SK-N-SH treated with all-trans-retinoic acid at 6 μM for 48 hours (cell line): ENCODE measurements around the gene CSF2RB.

Source experiments
- ATAC-seq: fragments of 200-7000 bp; cut with Tn5 transposase; 3 replicates; pipeline ENCODE4 v1.9.1; 2020; ENCODE audit warnings: mild to moderate bottlenecking, moderate library complexity
- ARNTL ChIP-seq: fragments of 450-650 bp; formaldehyde crosslinking; IDR thresholded peaks from 2 replicates; pipeline ENCODE4 v1.5.0; 2020; ENCODE audit warnings: low read depth, mild to moderate bottlenecking, moderate library complexity, borderline replicate concordance
- BACH2 ChIP-seq: fragments of 250-450 bp; sonication (Bioruptor Pico); IDR thresholded peaks from 2 replicates; pipeline ENCODE4 v1.9.0; 2021; ENCODE audit warnings: mild to moderate bottlenecking, borderline replicate concordance
- CSDC2 ChIP-seq: fragments of 250-450 bp; sonication (Bioruptor Pico); IDR thresholded peaks from 2 replicates; pipeline ENCODE4 v1.5.0; 2020; ENCODE audit warnings: mild to moderate bottlenecking, moderate library complexity
- ESRRG ChIP-seq: fragments of 250-450 bp; sonication (Bioruptor Pico); IDR thresholded peaks from 2 replicates; pipeline ENCODE4 v1.6.1; 2021; ENCODE audit warnings: mild to moderate bottlenecking
- GLIS3 ChIP-seq: fragments of 250-450 bp; sonication (Bioruptor Pico); IDR thresholded peaks from 2 replicates; pipeline ENCODE4 v1.5.0; 2020; ENCODE audit warnings: mild to moderate bottlenecking, moderate library complexity
- ISL1 ChIP-seq: fragments of 250-450 bp; sonication (Bioruptor Pico); IDR thresholded peaks from 2 replicates; pipeline ENCODE4 v2.1.2; 2022; ENCODE audit warnings: mild to moderate bottlenecking, moderate library complexity
- OSR1 ChIP-seq: fragments of 250-450 bp; sonication (Bioruptor Pico); IDR thresholded peaks from 2 replicates; pipeline ENCODE4 v1.8.0; 2022; ENCODE audit warnings: moderate library complexity, mild to moderate bottlenecking, inconsistent platforms
- PATZ1 ChIP-seq: fragments of 250-450 bp; sonication (Bioruptor Pico); IDR thresholded peaks from 2 replicates; pipeline ENCODE4 v1.8.0; 2020; ENCODE audit warnings: mild to moderate bottlenecking, moderate library complexity, borderline replicate concordance
- POU6F1 ChIP-seq: fragments of 250-450 bp; sonication (Bioruptor Pico); IDR thresholded peaks from 2 replicates; pipeline ENCODE4 v1.8.0; 2021; ENCODE audit warnings: low read depth, mild to moderate bottlenecking, moderate library complexity, borderline replicate concordance
- PPARA ChIP-seq: fragments of 250-450 bp; sonication (Bioruptor Pico); IDR thresholded peaks from 2 replicates; pipeline ENCODE4 v1.5.0; 2020; ENCODE audit warnings: mild to moderate bottlenecking, borderline replicate concordance
- RARB ChIP-seq: fragments of 250-450 bp; sonication (Bioruptor Pico); IDR thresholded peaks from 2 replicates; pipeline ENCODE4 v1.8.0; 2021; ENCODE audit warnings: mild to moderate bottlenecking, moderate library complexity
- SNAI2 ChIP-seq: fragments of 250-450 bp; sonication (Bioruptor Pico); IDR thresholded peaks from 2 replicates; pipeline ENCODE4 v1.5.0; 2020; ENCODE audit warnings: mild to moderate bottlenecking, moderate library complexity
- TCF4 ChIP-seq: fragments of 250-450 bp; sonication (Bioruptor Pico); IDR thresholded peaks from 2 replicates; pipeline ENCODE4 v1.8.0; 2021; ENCODE audit warnings: mild to moderate bottlenecking, moderate library complexity, borderline replicate concordance
- TOX ChIP-seq: fragments of 250-450 bp; sonication (Bioruptor Pico); IDR thresholded peaks from 2 replicates; pipeline ENCODE4 v1.8.0; 2021; ENCODE audit warnings: mild to moderate bottlenecking, moderate library complexity, borderline replicate concordance
- ZC3H10 ChIP-seq: fragments of 250-450 bp; sonication (Bioruptor Pico); IDR thresholded peaks from 2 replicates; pipeline ENCODE4 v1.5.1; 2021; ENCODE audit warnings: mild to moderate bottlenecking, moderate library complexity
- ZFP3 ChIP-seq: fragments of 250-450 bp; sonication (Bioruptor Pico); IDR thresholded peaks from 2 replicates; pipeline ENCODE4 v1.5.0; 2020; ENCODE audit warnings: mild to moderate bottlenecking, moderate library complexity
- ZFP30 ChIP-seq: fragments of 450-650 bp; formaldehyde crosslinking; IDR thresholded peaks from 2 replicates; pipeline ENCODE4 v1.5.0; 2022; ENCODE audit warnings: mild to moderate bottlenecking, moderate library complexity
- ZNF565 ChIP-seq: fragments of 450-650 bp; formaldehyde crosslinking; conservative IDR thresholded peaks from 2 replicates; pipeline ENCODE4 v1.5.0; 2020; ENCODE audit warnings: low read depth, mild to moderate bottlenecking, moderate library complexity
- ZNF70 ChIP-seq: fragments of 450-650 bp; formaldehyde crosslinking; IDR thresholded peaks from 2 replicates; pipeline ENCODE4 v1.5.0; 2020; ENCODE audit warnings: mild to moderate bottlenecking, moderate library complexity
- ZNF8 ChIP-seq: fragments of 450-650 bp; formaldehyde crosslinking; IDR thresholded peaks from 2 replicates; pipeline ENCODE4 v1.5.0; 2020; ENCODE audit warnings: mild to moderate bottlenecking, moderate library complexity
- TF ChIP-seq, protein P1 (sequence below): fragments of 250-450 bp; sonication (Bioruptor Pico); IDR thresholded peaks from 2 replicates; pipeline ENCODE4 v1.5.0; 2020; ENCODE audit warnings: mild to moderate bottlenecking, moderate library complexity
- TF ChIP-seq, protein P2 (sequence below): fragments of 250-450 bp; sonication (Bioruptor Pico); IDR thresholded peaks from 2 replicates; pipeline ENCODE4 v1.5.1; 2020; ENCODE audit warnings: low read depth, mild to moderate bottlenecking, moderate library complexity
- TF ChIP-seq, protein P3 (sequence below): fragments of 250-450 bp; sonication (Bioruptor Pico); IDR thresholded peaks from 2 replicates; pipeline ENCODE4 v1.5.1; 2021; ENCODE audit warnings: mild to moderate bottlenecking, moderate library complexity

Gene CSF2RB

DNA sequence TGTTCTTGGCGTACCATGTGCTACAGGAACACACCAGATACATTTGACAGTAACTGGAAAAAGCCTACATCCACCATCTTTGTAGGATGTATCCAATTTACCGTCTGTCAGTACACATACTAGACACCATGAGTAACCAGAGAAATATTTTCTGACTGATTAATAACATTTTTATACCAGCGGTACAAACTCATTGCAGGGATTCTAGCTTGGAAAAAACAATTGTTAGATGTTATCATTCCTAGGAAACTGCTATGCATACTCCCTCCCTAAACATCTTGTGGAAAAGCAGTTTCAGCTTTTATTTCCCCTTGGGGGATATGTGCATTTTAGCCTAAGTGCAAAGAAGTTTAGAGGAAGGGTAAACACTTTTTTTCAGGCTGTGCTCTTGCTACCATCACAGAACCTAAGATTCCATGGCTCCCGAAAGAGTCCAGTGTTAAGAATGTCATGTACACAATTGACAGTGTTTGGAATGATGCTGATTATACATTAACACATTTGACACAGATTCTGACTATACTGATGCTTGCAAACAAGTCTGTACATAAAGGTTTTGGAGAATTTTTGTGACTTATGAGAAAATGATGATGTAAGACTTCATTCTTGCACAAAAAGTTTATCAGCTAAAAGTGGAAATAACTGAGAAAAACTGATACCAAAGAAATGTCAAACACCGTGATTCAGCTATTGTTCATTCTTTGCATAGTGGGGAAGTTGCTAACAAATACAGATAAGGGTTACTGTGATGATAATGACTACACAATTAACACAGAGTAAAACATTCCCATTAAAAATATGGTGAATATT lies 28.9 kb upstream of the CSF2RB start:
- no peak for ATAC-seq
- no peak for TF ChIP-seq TOX
- TF ChIP-seq GLIS3, result no peak
- TF ChIP-seq CSDC2 (CRISPR knock-in tag), result no peak
- no peak for TF ChIP-seq TCF4 (CRISPR knock-in tag)
- TF ChIP-seq PPARA, result no peak
- TF ChIP-seq RARB (CRISPR knock-in tag), result no peak
- no peak for TF ChIP-seq ZNF70
- no peak for TF ChIP-seq ARNTL
- no peak for TF ChIP-seq ZC3H10 (CRISPR knock-in tag)
- TF ChIP-seq, protein P1, sequence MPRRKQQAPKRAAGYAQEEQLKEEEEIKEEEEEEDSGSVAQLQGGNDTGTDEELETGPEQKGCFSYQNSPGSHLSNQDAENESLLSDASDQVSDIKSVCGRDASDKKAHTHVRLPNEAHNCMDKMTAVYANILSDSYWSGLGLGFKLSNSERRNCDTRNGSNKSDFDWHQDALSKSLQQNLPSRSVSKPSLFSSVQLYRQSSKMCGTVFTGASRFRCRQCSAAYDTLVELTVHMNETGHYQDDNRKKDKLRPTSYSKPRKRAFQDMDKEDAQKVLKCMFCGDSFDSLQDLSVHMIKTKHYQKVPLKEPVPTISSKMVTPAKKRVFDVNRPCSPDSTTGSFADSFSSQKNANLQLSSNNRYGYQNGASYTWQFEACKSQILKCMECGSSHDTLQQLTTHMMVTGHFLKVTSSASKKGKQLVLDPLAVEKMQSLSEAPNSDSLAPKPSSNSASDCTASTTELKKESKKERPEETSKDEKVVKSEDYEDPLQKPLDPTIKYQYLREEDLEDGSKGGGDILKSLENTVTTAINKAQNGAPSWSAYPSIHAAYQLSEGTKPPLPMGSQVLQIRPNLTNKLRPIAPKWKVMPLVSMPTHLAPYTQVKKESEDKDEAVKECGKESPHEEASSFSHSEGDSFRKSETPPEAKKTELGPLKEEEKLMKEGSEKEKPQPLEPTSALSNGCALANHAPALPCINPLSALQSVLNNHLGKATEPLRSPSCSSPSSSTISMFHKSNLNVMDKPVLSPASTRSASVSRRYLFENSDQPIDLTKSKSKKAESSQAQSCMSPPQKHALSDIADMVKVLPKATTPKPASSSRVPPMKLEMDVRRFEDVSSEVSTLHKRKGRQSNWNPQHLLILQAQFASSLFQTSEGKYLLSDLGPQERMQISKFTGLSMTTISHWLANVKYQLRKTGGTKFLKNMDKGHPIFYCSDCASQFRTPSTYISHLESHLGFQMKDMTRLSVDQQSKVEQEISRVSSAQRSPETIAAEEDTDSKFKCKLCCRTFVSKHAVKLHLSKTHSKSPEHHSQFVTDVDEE (CRISPR knock-in tag), result no peak
- no peak for TF ChIP-seq ZFP3 (CRISPR knock-in tag)
- no peak for TF ChIP-seq OSR1

DNA sequence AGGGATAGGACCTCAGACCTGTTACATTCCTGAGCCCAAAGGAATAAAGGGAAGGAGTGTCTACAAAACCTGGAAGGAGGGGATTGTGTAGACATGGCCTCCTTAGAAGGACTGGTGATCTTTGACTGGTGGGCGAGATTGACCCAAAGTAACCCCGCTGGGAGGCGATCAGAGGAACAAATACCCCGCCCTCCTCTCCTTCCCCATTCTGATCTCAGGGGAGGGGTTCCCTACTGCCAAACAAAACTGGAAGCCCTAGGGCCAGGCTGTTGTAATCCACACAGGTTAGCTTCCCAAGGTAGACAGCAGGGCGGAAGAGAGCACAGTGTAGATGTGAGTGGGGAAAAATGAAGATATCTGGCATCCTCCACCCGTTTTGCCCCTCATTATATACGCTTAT lies 28.0 kb upstream of the CSF2RB start:
- no peak for TF ChIP-seq POU6F1 (CRISPR knock-in tag)
- no peak for TF ChIP-seq PATZ1 (CRISPR knock-in tag)
- no peak for TF ChIP-seq ZFP3 (CRISPR knock-in tag)
- no peak for TF ChIP-seq SNAI2 (CRISPR knock-in tag)
- TF ChIP-seq ZFP30, result no peak
- no peak for TF ChIP-seq ZNF565 (CRISPR knock-in tag)
- TF ChIP-seq, protein P2, sequence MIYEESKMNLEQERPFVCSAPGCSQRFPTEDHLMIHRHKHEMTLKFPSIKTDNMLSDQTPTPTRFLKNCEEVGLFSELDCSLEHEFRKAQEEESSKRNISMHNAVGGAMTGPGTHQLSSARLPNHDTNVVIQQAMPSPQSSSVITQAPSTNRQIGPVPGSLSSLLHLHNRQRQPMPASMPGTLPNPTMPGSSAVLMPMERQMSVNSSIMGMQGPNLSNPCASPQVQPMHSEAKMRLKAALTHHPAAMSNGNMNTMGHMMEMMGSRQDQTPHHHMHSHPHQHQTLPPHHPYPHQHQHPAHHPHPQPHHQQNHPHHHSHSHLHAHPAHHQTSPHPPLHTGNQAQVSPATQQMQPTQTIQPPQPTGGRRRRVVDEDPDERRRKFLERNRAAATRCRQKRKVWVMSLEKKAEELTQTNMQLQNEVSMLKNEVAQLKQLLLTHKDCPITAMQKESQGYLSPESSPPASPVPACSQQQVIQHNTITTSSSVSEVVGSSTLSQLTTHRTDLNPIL (CRISPR knock-in tag), result no peak
- no peak for TF ChIP-seq ISL1
- no peak for TF ChIP-seq ZNF8 (CRISPR knock-in tag)
- TF ChIP-seq TCF4 (CRISPR knock-in tag), result no peak
- TF ChIP-seq BACH2, result no peak
- TF ChIP-seq TOX, result no peak
- TF ChIP-seq ESRRG, result no peak
- TF ChIP-seq, protein P3, sequence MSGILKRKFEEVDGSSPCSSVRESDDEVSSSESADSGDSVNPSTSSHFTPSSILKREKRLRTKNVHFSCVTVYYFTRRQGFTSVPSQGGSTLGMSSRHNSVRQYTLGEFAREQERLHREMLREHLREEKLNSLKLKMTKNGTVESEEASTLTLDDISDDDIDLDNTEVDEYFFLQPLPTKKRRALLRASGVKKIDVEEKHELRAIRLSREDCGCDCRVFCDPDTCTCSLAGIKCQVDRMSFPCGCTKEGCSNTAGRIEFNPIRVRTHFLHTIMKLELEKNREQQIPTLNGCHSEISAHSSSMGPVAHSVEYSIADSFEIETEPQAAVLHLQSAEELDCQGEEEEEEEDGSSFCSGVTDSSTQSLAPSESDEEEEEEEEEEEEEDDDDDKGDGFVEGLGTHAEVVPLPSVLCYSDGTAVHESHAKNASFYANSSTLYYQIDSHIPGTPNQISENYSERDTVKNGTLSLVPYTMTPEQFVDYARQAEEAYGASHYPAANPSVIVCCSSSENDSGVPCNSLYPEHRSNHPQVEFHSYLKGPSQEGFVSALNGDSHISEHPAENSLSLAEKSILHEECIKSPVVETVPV (CRISPR knock-in tag), result no peak
- TF ChIP-seq ZNF70, result no peak
- TF ChIP-seq, all 23 proteins: peak for 0
- ATAC-seq, result no peak

DNA sequence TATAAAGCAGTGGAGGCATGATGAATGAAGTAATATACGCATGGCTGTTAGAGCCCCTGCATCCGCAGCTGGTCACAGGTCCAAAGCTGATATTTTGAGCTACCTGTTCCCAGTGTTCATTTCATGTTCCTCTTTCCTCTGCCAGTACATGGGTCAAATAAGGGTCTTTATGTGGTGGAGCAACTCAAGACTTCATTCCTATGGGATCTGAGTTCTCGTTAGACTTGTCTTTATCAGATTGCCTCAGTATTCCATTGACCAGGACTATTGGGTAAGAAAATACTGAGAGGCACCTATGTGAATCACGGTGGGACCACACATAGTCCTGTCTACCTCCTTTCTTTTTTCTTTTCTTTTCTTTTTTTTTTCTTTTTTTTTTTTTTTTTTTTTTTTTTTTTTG lies 27.4 kb upstream of the CSF2RB start:
- ATAC-seq, result no peak
- TF ChIP-seq, protein P2 (CRISPR knock-in tag), result no peak
- TF ChIP-seq BACH2, result no peak
- TF ChIP-seq, protein P3 (CRISPR knock-in tag), result no peak
- no peak for TF ChIP-seq ZNF565 (CRISPR knock-in tag)
- TF ChIP-seq ARNTL, result no peak
- TF ChIP-seq GLIS3, result no peak
- TF ChIP-seq ZC3H10 (CRISPR knock-in tag), result no peak
- TF ChIP-seq CSDC2 (CRISPR knock-in tag), result no peak
- no peak for TF ChIP-seq TCF4 (CRISPR knock-in tag)
- no peak for TF ChIP-seq TOX
- no peak for TF ChIP-seq RARB (CRISPR knock-in tag)
- no peak for TF ChIP-seq PPARA
- TF ChIP-seq OSR1, result no peak
- no peak for TF ChIP-seq ZNF70
- no peak for TF ChIP-seq POU6F1 (CRISPR knock-in tag)
- no peak for TF ChIP-seq ESRRG
